Measurements from ENCODE around the gene HEBP2.

DNA sequence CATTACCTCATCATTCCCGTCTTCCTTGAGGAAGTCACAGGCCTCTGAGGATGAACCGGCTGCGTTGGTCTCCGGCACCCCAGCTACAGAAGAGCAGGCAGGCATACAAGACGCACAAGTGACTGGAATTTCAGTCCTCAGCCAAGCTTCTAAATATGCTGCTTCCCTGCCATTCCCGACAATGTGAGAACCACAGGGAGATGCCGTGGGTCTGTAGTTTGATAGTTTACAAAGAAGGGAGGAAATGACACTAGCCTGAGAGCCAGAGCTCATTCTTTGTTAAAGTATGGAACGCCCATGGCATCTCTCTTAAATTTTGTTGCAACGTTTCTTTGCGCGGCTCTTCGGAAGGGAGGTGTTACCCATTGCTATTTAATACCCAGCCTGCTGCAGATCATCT lies 25.7 kb downstream of the HEBP2 start:
- TF ChIP-seq ZNF565 (CRISPR knock-in tag; conservative IDR thresholded peaks at IDR 0.05; ENCODE audit: low read depth) (no peak), RARB (CRISPR knock-in tag; IDR thresholded peaks at IDR 0.05) (no peak), CSRNP3 (CRISPR knock-in tag; IDR thresholded peaks at IDR 0.05) (no peak), PPARA (CRISPR knock-in tag; IDR thresholded peaks at IDR 0.05; ENCODE audit: borderline replicate concordance) (no peak), ARNTL (CRISPR knock-in tag; IDR thresholded peaks at IDR 0.05; ENCODE audit: borderline replicate concordance, low read depth) (no peak), TCF4 (CRISPR knock-in tag; IDR thresholded peaks at IDR 0.05; ENCODE audit: borderline replicate concordance) (no peak)

Data from SK-N-SH treated with all-trans-retinoic acid at 6 μM for 48 hours (cell line).